H1 (cell line): ENCODE measurements around the gene LIF. TPM values are rescaled to one million over a fixed set of nuclear protein-coding genes. Genes with fewer than 3 reads are reported as not detected.

Source experiments
- CTCF ChIA-PET: fragments of 300-600 bp; sonication (Branson Sonifier 250); formaldehyde crosslinking; loops from one replicate; lab custom pipeline; 2021; ENCODE audit not compliant: partially characterized antibody; lab: Charles Lee
- POLR2A ChIA-PET: fragments of 300-600 bp; sonication (Branson Sonifier 250); formaldehyde crosslinking; loops from one replicate; lab custom pipeline; 2021; ENCODE audit warnings: inconsistent platforms; ENCODE audit not compliant: partially characterized antibody; lab: Charles Lee
- DNase-seq, 2 experiments: peaks; one replicate each; pipeline versions ENCODE4 v3.0.0 to v3.0.0-alpha.2; 2010 to 2022; ENCODE audit warnings: low spot score in 2 of 2, low read depth in 1 of 2, mixed read lengths in 1 of 2
- FAIRE-seq: peaks from 2 replicates; lab custom pipeline; 2011; peaks lifted over from hg19 to GRCh38; lab: Jason Lieb, UNC
- H2AFZ ChIP-seq: 2 replicates; pipeline ENCODE4 v1.8.1; 2012; ENCODE audit warnings: low read length, inconsistent platforms
- H2AK5ac ChIP-seq: 2 replicates; pipeline ENCODE4 v1.6.1; 2013; ENCODE audit warnings: low read depth, low read length
- H2BK120ac ChIP-seq: replicated peaks from 2 replicates; pipeline ENCODE3; 2013; ENCODE audit warnings: low read depth, low read length, inconsistent platforms
- H2BK12ac ChIP-seq: 2 replicates; pipeline ENCODE4 v1.6.1; 2013; ENCODE audit warnings: low read depth, low read length
- H2BK15ac ChIP-seq: 2 replicates; pipeline ENCODE4 v1.6.1; 2013; ENCODE audit warnings: low read length
- H2BK20ac ChIP-seq: 2 replicates; pipeline ENCODE4 v1.6.1; 2013; ENCODE audit warnings: low read length
- H2BK5ac ChIP-seq: 2 replicates; pipeline ENCODE4 v1.6.1; 2013; ENCODE audit warnings: low read depth, low read length
- H3K14ac ChIP-seq: 2 replicates; pipeline ENCODE4 v1.6.1; 2013; ENCODE audit warnings: inconsistent platforms; ENCODE audit not compliant: insufficient read length
- H3K18ac ChIP-seq: 2 replicates; pipeline ENCODE4 v1.6.1; 2013; ENCODE audit warnings: low read length; ENCODE audit errors: extremely low read depth
- H3K23ac ChIP-seq: 2 replicates; pipeline ENCODE4 v1.6.1; 2013; ENCODE audit warnings: inconsistent platforms; ENCODE audit not compliant: insufficient read length
- H3K23me2 ChIP-seq: 2 replicates; pipeline ENCODE4 v1.6.1; 2013; ENCODE audit warnings: low read depth, low read length
- H3K27ac ChIP-seq: 2 replicates; pipeline ENCODE4 v1.6.1; 2011; ENCODE audit warnings: low read depth, low read length, inconsistent platforms
- H3K27me3 ChIP-seq, 4 experiments: replicated peaks in 1 of 4; 1 replicate in 1 of 4; 2 replicates in 3 of 4; pipeline versions ENCODE4 v1.6.1 to v1.8.1; 2011 to 2013; ENCODE audit warnings: low read length in 3 of 4, mild to moderate bottlenecking in 3 of 4, inconsistent platforms in 2 of 4, mixed read lengths in 2 of 4, moderate library complexity in 1 of 4; ENCODE audit not compliant: control insufficient read depth in 3 of 4, insufficient read depth in 3 of 4; ENCODE audit errors: extremely low read depth in 1 of 4
- H3K36me3 ChIP-seq, 4 experiments: 2 replicates each; pipeline versions ENCODE4 v1.6.1 to v1.8.1; 2011 to 2013; ENCODE audit warnings: mild to moderate bottlenecking in 4 of 4, low read length in 3 of 4, moderate library complexity in 2 of 4, control low read depth in 1 of 4, inconsistent platforms in 1 of 4; ENCODE audit not compliant: insufficient read depth in 4 of 4, control insufficient read depth in 2 of 4
- H3K4ac ChIP-seq: replicated peaks from 2 replicates; pipeline ENCODE3; 2013; ENCODE audit warnings: low read length, low read depth, mixed read lengths, inconsistent platforms; ENCODE audit not compliant: insufficient read length
- H3K4me1 ChIP-seq, 4 experiments: replicated peaks in 1 of 4; 1 replicate in 1 of 4; 2 replicates in 3 of 4; pipeline versions ENCODE4 v1.6.1 to v1.8.1; 2011 to 2013; ENCODE audit warnings: low read length in 3 of 4, inconsistent platforms in 2 of 4, mixed read lengths in 1 of 4; ENCODE audit not compliant: insufficient read depth in 4 of 4, control insufficient read depth in 3 of 4
- H3K4me2 ChIP-seq, 2 experiments: 2 replicates each; pipeline versions ENCODE4 v1.6.1 to v1.8.1; 2011 to 2013; ENCODE audit warnings: low read depth in 2 of 2, low read length in 2 of 2, control low read depth in 1 of 2, inconsistent platforms in 1 of 2, mild to moderate bottlenecking in 1 of 2; ENCODE audit not compliant: insufficient read depth in 1 of 2
- H3K4me3 ChIP-seq, 4 experiments: fragments of 200-600, 300-600 bp in 1 of 4; sonication (generic), shearing (Covaris generic), sonication (Bioruptor Twin) in 1 of 4; 2 replicates each; pipeline versions ENCODE4 v1.5.1 to v1.8.1; 2011 to 2016; ENCODE audit warnings: low read length in 4 of 4, low read depth in 3 of 4, control low read depth in 2 of 4, inconsistent platforms in 2 of 4, mild to moderate bottlenecking in 2 of 4, mixed read lengths in 1 of 4, moderate library complexity in 1 of 4; ENCODE audit not compliant: insufficient read depth in 2 of 4; ENCODE audit errors: extremely low read depth in 1 of 4
- H3K56ac ChIP-seq: replicated peaks from 2 replicates; pipeline ENCODE3; 2013; ENCODE audit warnings: low read depth, mild to moderate bottlenecking, mixed read lengths, low read length, inconsistent platforms; ENCODE audit not compliant: insufficient read length
- H3K79me1 ChIP-seq: 2 replicates; pipeline ENCODE4 v1.6.1; 2013; ENCODE audit warnings: low read depth, low read length, control low read depth
- H3K79me2 ChIP-seq, 2 experiments: 2 replicates each; pipeline versions ENCODE4 v1.6.1 to v1.8.1; 2012 to 2013; ENCODE audit warnings: low read length in 2 of 2, mild to moderate bottlenecking in 2 of 2, inconsistent platforms in 1 of 2; ENCODE audit not compliant: insufficient read depth in 2 of 2, control insufficient read depth in 1 of 2
- H3K9ac ChIP-seq, 4 experiments: replicated peaks in 1 of 4; 1 replicate in 1 of 4; 2 replicates in 3 of 4; pipeline versions ENCODE4 v1.6.1 to v1.8.1; 2011 to 2013; ENCODE audit warnings: low read depth in 3 of 4, low read length in 3 of 4, control low read depth in 2 of 4, mild to moderate bottlenecking in 2 of 4, moderate library complexity in 2 of 4, inconsistent platforms in 1 of 4; ENCODE audit errors: extremely low read depth in 1 of 4
- H3K9me3 ChIP-seq, 2 experiments: 2 replicates each; pipeline versions ENCODE4 v1.6.1 to v1.8.1; 2012 to 2013; ENCODE audit warnings: mild to moderate bottlenecking in 2 of 2, moderate library complexity in 2 of 2, control low read depth in 1 of 2, inconsistent platforms in 1 of 2, low read depth in 1 of 2, low read length in 1 of 2, mixed read lengths in 1 of 2; ENCODE audit not compliant: insufficient read depth in 2 of 2
- H4K20me1 ChIP-seq, 2 experiments: replicated peaks in 1 of 2; 2 replicates each; pipeline versions ENCODE3 to v1.8.1; 2011 to 2013; ENCODE audit warnings: inconsistent platforms in 2 of 2, low read length in 2 of 2, mild to moderate bottlenecking in 1 of 2; ENCODE audit not compliant: insufficient read depth in 2 of 2, control insufficient read depth in 1 of 2
- H4K5ac ChIP-seq: 2 replicates; pipeline ENCODE4 v1.6.1; 2013; ENCODE audit warnings: low read length, low read depth, mixed read lengths, inconsistent platforms; ENCODE audit not compliant: insufficient read length
- H4K8ac ChIP-seq: 2 replicates; pipeline ENCODE4 v1.8.0; 2013; ENCODE audit warnings: mild to moderate bottlenecking, moderate library complexity, low read length, inconsistent platforms; ENCODE audit not compliant: insufficient read depth; ENCODE audit errors: extremely low read depth
- H4K91ac ChIP-seq: replicated peaks from 2 replicates; pipeline ENCODE3; 2013; ENCODE audit warnings: low read length, mixed read lengths, inconsistent platforms; ENCODE audit not compliant: insufficient read length
- ASH2L ChIP-seq: fragments of 200-600, 300-600 bp; sonication (generic); IDR thresholded peaks from one replicate; pipeline ENCODE4 v1.7.1; 2017; ENCODE audit warnings: low read length
- CEBPB ChIP-seq: IDR thresholded peaks from 2 replicates; pipeline ENCODE4 v1.6.1; 2012; ENCODE audit warnings: low read depth, low read length
- CHD1 ChIP-seq: IDR thresholded peaks from 2 replicates; pipeline ENCODE4 v1.6.1; 2012; ENCODE audit warnings: low read depth, low read length, improper control_type of control experiment
- CHD2 ChIP-seq: IDR thresholded peaks from 2 replicates; pipeline ENCODE4 v1.6.1; 2012; ENCODE audit warnings: low read length, improper control_type of control experiment
- GABPA ChIP-seq: IDR thresholded peaks from 2 replicates; pipeline ENCODE4 v1.6.1; 2011; ENCODE audit warnings: mild to moderate bottlenecking, low read length, moderate library complexity, borderline replicate concordance; ENCODE audit not compliant: insufficient read depth
- GTF2F1 ChIP-seq: IDR thresholded peaks from 2 replicates; pipeline ENCODE4 v1.6.1; 2012; ENCODE audit warnings: low read depth, low read length, improper control_type of control experiment, borderline replicate concordance
- NRF1 ChIP-seq: IDR thresholded peaks from 2 replicates; pipeline ENCODE4 v1.6.1; 2011; ENCODE audit warnings: mild to moderate bottlenecking, low read depth, low read length, improper control_type of control experiment
- RAD21 ChIP-seq, 2 experiments: IDR thresholded peaks in 1 of 2; conservative IDR thresholded peaks in 1 of 2; 2 replicates each; pipeline ENCODE4 v1.6.1; 2011; ENCODE audit warnings: low read depth in 2 of 2, low read length in 2 of 2, improper control_type of control experiment in 1 of 2, inconsistent platforms in 1 of 2, mild to moderate bottlenecking in 1 of 2, moderate library complexity in 1 of 2
- RFX5 ChIP-seq: IDR thresholded peaks from 2 replicates; pipeline ENCODE4 v1.6.1; 2011; ENCODE audit warnings: low read depth, low read length, improper control_type of control experiment, borderline replicate concordance
- SUZ12 ChIP-seq: fragments of 200-600 bp; sonication (generic); IDR thresholded peaks from 2 replicates; pipeline ENCODE4 v1.6.1; 2012; ENCODE audit warnings: mild to moderate bottlenecking, inconsistent platforms, low read length, moderate library complexity, mixed read lengths
- TEAD4 ChIP-seq: IDR thresholded peaks from 2 replicates; pipeline ENCODE4 v1.6.1; 2012; ENCODE audit warnings: low read depth, low read length, inconsistent platforms, mixed read lengths
- WGBS, 2 experiments: shearing (Covaris generic) in 1 of 2; methylation state at CpG; one replicate each; pipeline versions ENCODE4 v1.1.6 to v1.1.7; 2013 to 2015; ENCODE audit warnings: low lambda C conversion rate in 2 of 2, mixed read lengths in 2 of 2, inconsistent platforms in 1 of 2, low coverage in 1 of 2, missing lambda C conversion rate in 1 of 2; ENCODE audit not compliant: insufficient replicate concordance in 2 of 2, insufficient coverage in 1 of 2, insufficient read length in 1 of 2; ENCODE audit errors: extremely low coverage in 1 of 2, missing lambda C conversion rate in 1 of 2; 5-methylcytosine and 5-hydroxymethylcytosine counted together
- polyA plus RNA-seq, 7 experiments: library from polyadenylated mRNA; depleted of rRNA in 3 of 7; stranded (reverse) in 5 of 7; unstranded in 2 of 7; fragments of >200 nt in 5 of 7; fragments of 200-250 nt in 2 of 7; gene quantifications; 1 replicate in 5 of 7; 2 replicates in 1 of 7; 4 replicates in 1 of 7; pipeline versions ENCODE4 v1.2.1 to v1.2.3, GENCODE V29; 2011 to 2013; ENCODE audit warnings: missing spikeins in 2 of 7, mixed read lengths in 2 of 7
- total RNA-seq: library from RNA; stranded (reverse); fragmentation: NEBNext Ultra II Directional; extraction: Animal tissue kit (Norgen Biotek cat#: 25700); gene quantifications from 2 replicates; pipeline ENCODE4 v1.2.1, GENCODE V29; 2021
- TF ChIP-seq, protein P1 (sequence below): IDR thresholded peaks from 2 replicates; pipeline ENCODE4 v1.6.1; 2011; ENCODE audit warnings: low read depth, mild to moderate bottlenecking, low read length; ENCODE audit not compliant: insufficient read depth

Gene LIF
- total and polyA plus RNA-seq, 2 of the 8 experiments (the other 6 are each of a cell fraction or from before 2014, with no cell fraction given): 3.3 to 3.5 TPM

DNA sequence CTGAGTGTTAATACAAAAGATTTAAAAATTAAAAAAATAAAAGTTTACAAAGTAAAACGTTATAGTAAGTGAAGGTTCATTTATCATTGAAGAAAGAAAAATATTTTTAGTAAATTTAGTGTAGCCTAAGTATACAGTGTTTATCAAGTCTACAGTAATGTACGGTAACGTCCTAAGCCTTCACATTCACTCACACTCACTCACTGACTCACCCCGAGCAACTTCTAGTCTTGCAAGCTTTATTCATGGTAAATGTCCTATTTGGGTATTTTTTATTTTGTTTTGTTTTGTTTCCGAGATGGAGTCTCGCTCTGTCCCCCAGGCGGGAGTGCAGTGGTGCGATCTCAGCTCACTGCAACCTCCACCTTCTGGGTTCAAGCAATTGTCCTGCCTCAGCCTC is 33.9 kb upstream of the LIF start:
- no peak overlapping the region for H2AK5ac ChIP-seq
- POLR2A ChIA-PET: interaction anchor here (1.7 kb wide), 1 partner anchor 17 kb away, joined by 3 read pairs; no protein-coding TSS in a partner anchor
- CTCF ChIA-PET: interaction anchor here (1.0 to 5.3 kb wide), 7 partner anchors 7 to 172 kb away, joined by 3 to 35 read pairs (median 3); partner anchors contain the start of genes CASTOR1 and TBC1D10A

More for the DNA sequence above, 33.9 kb upstream of the LIF start:
- Histone ChIP-seq H4K20me1 (no peaks in the 10 kb centered on the region), H3K79me1 (no peaks in the 10 kb centered on the region), H3K18ac (no peak overlapping the region), H4K91ac (no peak overlapping the region), H3K4ac (no peak overlapping the region), H2BK20ac (no peak overlapping the region), H3K4me2 (no peak overlapping the region), H2AFZ (no peak overlapping the region), H3K27ac (no peak overlapping the region), H3K4me3 (no peak overlapping the region), H3K27me3 (no peaks in the 10 kb centered on the region), H3K4me1 (peaks cover 0 to 10% (median 3%) of the 10 kb centered on the region in 4 experiments; a peak in 3 of 7 replicates), H3K79me2 (no peaks in the 10 kb centered on the region), H3K23ac (no peak overlapping the region), H3K14ac (no peak overlapping the region), H3K9me3 (no peaks in the 10 kb centered on the region), H2BK120ac (no peak overlapping the region), H3K36me3 (no peaks in the 10 kb centered on the region), H4K8ac (no peak overlapping the region), H3K56ac (no peak overlapping the region), H3K9ac (no peak overlapping the region), H4K5ac (no peak overlapping the region), H3K23me2 (no peaks in the 10 kb centered on the region; the same call in 1 of the 2 replicates), H2BK5ac (no peak overlapping the region), H2BK12ac (no peak overlapping the region), H2BK15ac (no peak overlapping the region)
- DNase-seq (no peak), FAIRE-seq (no peak)
- TF ChIP-seq CHD1 (no peak), CEBPB (no peak), TEAD4 (no peak), GTF2F1 (no peak), ASH2L (no peak), NRF1 (no peak), SUZ12 (no peak), RFX5 (no peak), CHD2 (no peak), GABPA (no peak), RAD21 (IDR thresholded peaks at IDR 0.05 in 1 of 2, conservative IDR thresholded peaks at IDR 0.05 in 1 of 2; ENCODE audit: low read depth in 2 of 2, low read length in 2 of 2) (no peak)
- TF ChIP-seq, protein P1, sequence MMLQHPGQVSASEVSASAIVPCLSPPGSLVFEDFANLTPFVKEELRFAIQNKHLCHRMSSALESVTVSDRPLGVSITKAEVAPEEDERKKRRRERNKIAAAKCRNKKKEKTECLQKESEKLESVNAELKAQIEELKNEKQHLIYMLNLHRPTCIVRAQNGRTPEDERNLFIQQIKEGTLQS: no peak
- 93 to 100% methylated on average over 1 to 8 of the region's 8 CpGs for WGBS, 2 experiments
